HG02610 (cell line): ENCODE results near the gene EIF4B.

Experiments
- ATAC-seq: cut with Tn5 transposase; IDR thresholded peaks from one replicate; pipeline ENCODE4 v1.9.1; 2021; ENCODE audit warnings: mild to moderate bottlenecking, moderate library complexity; ENCODE audit not compliant: unreplicated experiment

The EIF4B gene

GRCh38 chr12:53067993-53068770 is 61.9 kb downstream of the EIF4B start:
- ATAC-seq: no peak

- ATAC-seq: no peak
Observed at GRCh38 chr12:53068811-53069585, 62.7 kb downstream of the EIF4B start.

GRCh38 chr12:53069621-53070410 is 63.6 kb downstream of the EIF4B start:
- no peak for ATAC-seq

- ATAC-seq: no peak
Observed at GRCh38 chr12:53070877-53071492, 64.7 kb downstream of the EIF4B start.

- ATAC-seq: no peak
Observed at GRCh38 chr12:53071591-53072551, 65.6 kb downstream of the EIF4B start.

GRCh38 chr12:53073881-53074280 is 67.6 kb downstream of the EIF4B start:
- no peak for ATAC-seq

- ATAC-seq: no peak
Observed at GRCh38 chr12:53074283-53074998, 68.2 kb downstream of the EIF4B start.

GRCh38 chr12:53074999-53075370 is 68.7 kb downstream of the EIF4B start:
- ATAC-seq: no peak

- no peak for ATAC-seq
Observed at GRCh38 chr12:53076461-53076860, 70.2 kb downstream of the EIF4B start.

GRCh38 chr12:53077030-53077429 is 70.8 kb downstream of the EIF4B start:
- ATAC-seq: no peak

- peak; percentile 1 for ATAC-seq
Observed at GRCh38 chr12:53078425-53079225, 72.4 kb downstream of the EIF4B start.

GRCh38 chr12:53079226-53080117 is 73.2 kb downstream of the EIF4B start, which contains the start of gene SPRYD3:
Gene SPRYD3, minus strand, starts transcription at chr12:53079390. Its CDS starts 57 bp downstream, at chr12:53079333.
- ATAC-seq: peak; percentile 99

- no peak for ATAC-seq
Observed at GRCh38 chr12:53082637-53083175, 76.5 kb downstream of the EIF4B start.

- no peak for ATAC-seq
Observed at GRCh38 chr12:53086361-53086760, 80.1 kb downstream of the EIF4B start.

GRCh38 chr12:53090105-53090504 is 83.8 kb downstream of the EIF4B start:
- no peak for ATAC-seq

GRCh38 chr12:53090554-53090953 is 84.3 kb downstream of the EIF4B start:
- no peak for ATAC-seq

GRCh38 chr12:53091756-53092155 is 85.5 kb downstream of the EIF4B start:
- no peak for ATAC-seq
